ENCODE data around the gene C5orf58.

The C5orf58 gene

DNA sequence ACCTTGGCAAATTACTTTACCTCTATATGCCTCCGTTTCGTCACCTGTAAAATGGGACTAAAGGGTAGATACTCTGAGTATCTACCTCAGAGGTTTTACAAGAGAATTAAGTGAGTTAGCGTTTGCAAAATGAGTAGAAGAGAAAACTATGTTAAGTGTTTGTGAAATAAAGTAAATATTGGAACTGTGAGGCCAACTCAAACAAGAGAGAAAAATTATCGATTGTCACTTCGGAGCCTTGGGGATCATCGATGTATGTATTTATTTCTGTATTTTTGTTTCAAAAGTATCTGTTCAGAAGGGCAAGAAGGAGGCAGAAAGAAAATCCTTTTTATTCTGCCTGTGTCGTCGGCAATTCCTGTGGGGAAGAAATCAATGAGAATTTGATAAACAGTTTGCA is 25.8 kb upstream of the C5orf58 start:
- no peak overlapping the region for H3K27ac ChIP-seq (ENCODE audit: insufficient read depth in 1 of 2, low read depth in 1 of 2, low read length in 2 of 2, poor library complexity in 1 of 2, severe bottlenecking in 2 of 2)
- peaks cover 0 to 2% (median 0%) of the 10 kb centered on the region in 5 experiments for H3K27me3 ChIP-seq (replicated peaks in 2 of 5; ENCODE audit: control insufficient read depth in 4 of 5, insufficient read depth in 5 of 5, low read length in 4 of 5)
- DNase-seq: no peak
- H3K4me3 ChIP-seq (ENCODE audit: control insufficient read depth in 1 of 7, extremely low read depth in 1 of 7, insufficient read depth in 4 of 7, low read depth in 2 of 7, low read length in 6 of 7): no peak overlapping the region
- H3K36me3 ChIP-seq (ENCODE audit: control insufficient read depth in 4 of 4, insufficient read depth in 4 of 4, low read length in 3 of 4): no peaks in the 10 kb centered on the region
- ChIA-PET POLR2A (interaction anchor here (0.6 kb wide), 1 partner anchor 41 kb away, joined by 3 read pairs; no protein-coding TSS in a partner anchor), CTCF (no interaction called here)
- WGBS (ENCODE audit: insufficient coverage): 100% methylated on average over 4 of the region's 8 CpGs
- peaks cover 0 to 2% (median 0%) of the 10 kb centered on the region in 5 experiments for H3K9me3 ChIP-seq (ENCODE audit: control extremely low read depth in 1 of 5, control insufficient read depth in 4 of 5, insufficient read depth in 2 of 5, low read depth in 1 of 5, low read length in 4 of 5)
- H3K4me1 ChIP-seq (ENCODE audit: control extremely low read depth in 1 of 4, control insufficient read depth in 4 of 4, insufficient read depth in 4 of 4, low read length in 3 of 4): no peaks in the 10 kb centered on the region

- DNase-seq: no peak
- ChIA-PET CTCF (interaction anchor here (1.1 to 4.9 kb wide), 5 partner anchors 12 to 127 kb away, joined by 3 to 38 read pairs (median 10); no protein-coding TSS in a partner anchor), POLR2A (no interaction called here)
- H3K4me3 ChIP-seq (ENCODE audit: control insufficient read depth in 1 of 7, extremely low read depth in 1 of 7, insufficient read depth in 4 of 7, low read depth in 2 of 7, low read length in 6 of 7): no peak overlapping the region
- H3K9me3 ChIP-seq (ENCODE audit: control extremely low read depth in 1 of 5, control insufficient read depth in 4 of 5, insufficient read depth in 2 of 5, low read depth in 1 of 5, low read length in 4 of 5): peaks cover 0 to 2% (median 0%) of the 10 kb centered on the region in 5 experiments
- H3K4me1 ChIP-seq (ENCODE audit: control extremely low read depth in 1 of 4, control insufficient read depth in 4 of 4, insufficient read depth in 4 of 4, low read length in 3 of 4): no peaks in the 10 kb centered on the region
- H3K27ac ChIP-seq (ENCODE audit: insufficient read depth in 1 of 2, low read depth in 1 of 2, low read length in 2 of 2, poor library complexity in 1 of 2, severe bottlenecking in 2 of 2): no peak overlapping the region
- 100% methylated on average over 1 of the region's 1 CpG for WGBS (ENCODE audit: insufficient coverage)
- no peaks in the 10 kb centered on the region for H3K36me3 ChIP-seq (ENCODE audit: control insufficient read depth in 4 of 4, insufficient read depth in 4 of 4, low read length in 3 of 4)
- no peaks in the 10 kb centered on the region for H3K27me3 ChIP-seq (replicated peaks in 2 of 5; ENCODE audit: control insufficient read depth in 4 of 5, insufficient read depth in 5 of 5, low read length in 4 of 5)
Observed at GRCh38 chr5:170211575-170212334, 21.0 kb upstream of the C5orf58 start.

DNA sequence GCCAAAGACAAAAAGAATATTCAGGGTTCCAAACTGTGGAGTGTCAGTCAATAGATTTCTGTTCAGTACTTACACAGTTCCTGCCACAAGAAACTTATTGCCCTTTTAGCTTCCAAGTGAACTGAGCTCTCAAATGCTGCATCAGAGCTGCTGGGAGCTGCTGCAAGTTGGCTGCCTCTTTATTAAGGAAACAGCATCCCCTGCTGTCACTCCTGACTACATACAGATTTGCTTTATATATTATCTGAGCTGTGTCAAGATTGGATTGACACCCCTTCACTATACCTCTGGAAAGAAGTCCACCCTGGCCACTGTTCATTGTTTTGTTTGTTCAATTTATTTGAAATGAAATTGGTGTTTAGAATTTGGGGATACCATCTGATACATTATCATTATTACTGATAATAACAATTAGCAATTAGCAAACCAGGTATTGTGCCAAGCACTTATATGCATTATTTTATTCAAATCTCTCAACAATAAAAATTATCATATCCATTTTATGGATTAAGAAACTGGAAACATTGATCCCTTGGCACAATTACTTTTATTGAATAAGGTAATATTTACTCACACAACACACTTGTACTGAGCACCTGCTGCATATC is 16.4 kb upstream of the C5orf58 start:
- ChIA-PET POLR2A (no interaction called here), CTCF (interaction anchor here (0.7 to 3.2 kb wide), 14 partner anchors 10 to 515 kb away, joined by 3 to 74 read pairs (median 4); no protein-coding TSS in a partner anchor)
- no peaks in the 10 kb centered on the region for H3K27me3 ChIP-seq (replicated peaks in 2 of 5; ENCODE audit: control insufficient read depth in 4 of 5, insufficient read depth in 5 of 5, low read length in 4 of 5)
- H3K36me3 ChIP-seq (ENCODE audit: control insufficient read depth in 4 of 4, insufficient read depth in 4 of 4, low read length in 3 of 4): no peaks in the 10 kb centered on the region
- no peaks in the 10 kb centered on the region for H3K9me3 ChIP-seq (ENCODE audit: control extremely low read depth in 1 of 5, control insufficient read depth in 4 of 5, insufficient read depth in 2 of 5, low read depth in 1 of 5, low read length in 4 of 5)
- no peak overlapping the region for H3K4me3 ChIP-seq (ENCODE audit: control insufficient read depth in 1 of 7, extremely low read depth in 1 of 7, insufficient read depth in 4 of 7, low read depth in 2 of 7, low read length in 6 of 7)
- peaks cover 0 to 9% (median 4%) of the 10 kb centered on the region in 4 experiments for H3K4me1 ChIP-seq (ENCODE audit: control extremely low read depth in 1 of 4, control insufficient read depth in 4 of 4, insufficient read depth in 4 of 4, low read length in 3 of 4)
- H3K27ac ChIP-seq (ENCODE audit: insufficient read depth in 1 of 2, low read depth in 1 of 2, low read length in 2 of 2, poor library complexity in 1 of 2, severe bottlenecking in 2 of 2): no peak overlapping the region
- peak; percentile 68 to 86 (median 83) for DNase-seq

- CTCF ChIA-PET: interaction anchor here (0.7 to 3.2 kb wide), 5 partner anchors 8 to 166 kb away, joined by 3 to 74 read pairs (median 4); no protein-coding TSS in a partner anchor
- Histone ChIP-seq H3K9me3 (ENCODE audit: control extremely low read depth in 1 of 5, control insufficient read depth in 4 of 5, insufficient read depth in 2 of 5, low read depth in 1 of 5, low read length in 4 of 5) (no peaks in the 10 kb centered on the region), H3K4me1 (ENCODE audit: control extremely low read depth in 1 of 4, control insufficient read depth in 4 of 4, insufficient read depth in 4 of 4, low read length in 3 of 4) (peaks cover 0 to 9% (median 4%) of the 10 kb centered on the region in 4 experiments), H3K36me3 (ENCODE audit: control insufficient read depth in 4 of 4, insufficient read depth in 4 of 4, low read length in 3 of 4) (no peaks in the 10 kb centered on the region), H3K27me3 (replicated peaks in 2 of 5; ENCODE audit: control insufficient read depth in 4 of 5, insufficient read depth in 5 of 5, low read length in 4 of 5) (no peaks in the 10 kb centered on the region), H3K4me3 (ENCODE audit: control insufficient read depth in 1 of 7, extremely low read depth in 1 of 7, insufficient read depth in 4 of 7, low read depth in 2 of 7, low read length in 6 of 7) (no peak overlapping the region), H3K27ac (ENCODE audit: insufficient read depth in 1 of 2, low read depth in 1 of 2, low read length in 2 of 2, poor library complexity in 1 of 2, severe bottlenecking in 2 of 2) (no peak overlapping the region)
- WGBS (ENCODE audit: insufficient coverage): 100% methylated on average over 4 of the region's 5 CpGs
- DNase-seq: no peak
- POLR2A ChIA-PET: no interaction called here
Observed at GRCh38 chr5:170217831-170218230, 15.0 kb upstream of the C5orf58 start.

- Histone ChIP-seq H3K36me3 (ENCODE audit: control insufficient read depth in 4 of 4, insufficient read depth in 4 of 4, low read length in 3 of 4) (no peaks in the 10 kb centered on the region), H3K4me1 (ENCODE audit: control extremely low read depth in 1 of 4, control insufficient read depth in 4 of 4, insufficient read depth in 4 of 4, low read length in 3 of 4) (peaks cover 0 to 11% (median 5%) of the 10 kb centered on the region in 4 experiments), H3K27me3 (replicated peaks in 2 of 5; ENCODE audit: control insufficient read depth in 4 of 5, insufficient read depth in 5 of 5, low read length in 4 of 5) (no peaks in the 10 kb centered on the region), H3K4me3 (ENCODE audit: control insufficient read depth in 1 of 7, extremely low read depth in 1 of 7, insufficient read depth in 4 of 7, low read depth in 2 of 7, low read length in 6 of 7) (no peak overlapping the region), H3K27ac (ENCODE audit: insufficient read depth in 1 of 2, low read depth in 1 of 2, low read length in 2 of 2, poor library complexity in 1 of 2, severe bottlenecking in 2 of 2) (no peak overlapping the region), H3K9me3 (ENCODE audit: control extremely low read depth in 1 of 5, control insufficient read depth in 4 of 5, insufficient read depth in 2 of 5, low read depth in 1 of 5, low read length in 4 of 5) (no peaks in the 10 kb centered on the region)
- DNase-seq: no peak
- 80% methylated on average over 1 of the region's 1 CpG for WGBS (ENCODE audit: insufficient coverage)
- ChIA-PET CTCF (interaction anchor here (0.6 to 3.2 kb wide), 5 partner anchors 8 to 488 kb away, joined by 3 to 74 read pairs (median 8); no protein-coding TSS in a partner anchor), POLR2A (no interaction called here)
Observed at GRCh38 chr5:170218726-170219125, 14.1 kb upstream of the C5orf58 start.

DNA sequence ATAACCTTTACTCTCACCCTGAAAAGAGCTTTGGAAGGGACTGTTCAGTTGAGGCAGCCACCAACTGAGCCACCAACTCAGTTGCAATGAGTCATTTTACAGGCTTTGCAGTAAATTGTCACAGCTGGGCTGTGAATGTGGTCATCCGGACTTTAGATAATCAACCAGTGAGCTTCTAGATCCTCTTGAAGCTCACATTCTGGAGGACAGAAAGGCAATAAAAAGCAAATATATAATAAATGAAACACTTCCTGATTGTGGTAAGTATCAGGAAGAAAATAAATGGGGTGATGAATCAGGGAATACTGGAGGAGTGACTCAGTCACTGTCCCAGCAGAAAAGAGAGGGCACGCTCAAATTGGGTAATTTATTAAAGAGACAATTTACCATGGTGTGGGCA is 13.2 kb upstream of the C5orf58 start:
- DNase-seq: peak; percentile 7 to 73 (median 67)
- no peak overlapping the region for H3K27ac ChIP-seq (ENCODE audit: insufficient read depth in 1 of 2, low read depth in 1 of 2, low read length in 2 of 2, poor library complexity in 1 of 2, severe bottlenecking in 2 of 2)

DNA sequence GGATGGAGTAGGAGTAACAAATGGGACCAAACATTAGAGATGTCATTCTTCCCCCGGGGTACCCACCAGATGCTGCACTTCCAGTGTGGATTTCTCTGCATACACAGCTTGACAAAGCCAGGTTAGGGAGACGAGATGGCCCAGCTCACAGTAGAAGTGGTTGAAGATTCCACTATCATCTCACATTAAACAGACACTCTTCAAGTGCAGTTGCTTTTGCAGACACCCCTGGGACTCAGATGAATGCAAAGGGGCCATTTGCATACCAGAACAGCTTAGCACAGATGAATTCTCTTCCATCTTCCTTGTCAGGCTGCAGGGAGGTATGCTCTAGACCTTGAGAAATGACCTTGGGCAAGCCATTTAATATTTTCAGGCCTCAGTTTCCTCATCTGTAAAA is 12.6 kb upstream of the C5orf58 start:
- CTCF ChIA-PET: interaction anchor here (0.9 to 7.1 kb wide), 10 partner anchors 10 to 206 kb away, joined by 3 to 38 read pairs (median 5); no protein-coding TSS in a partner anchor
- no peak overlapping the region for H3K27ac ChIP-seq (ENCODE audit: insufficient read depth in 1 of 2, low read depth in 1 of 2, low read length in 2 of 2, poor library complexity in 1 of 2, severe bottlenecking in 2 of 2)
- POLR2A ChIA-PET: no interaction called here
- H3K4me3 ChIP-seq (ENCODE audit: control insufficient read depth in 1 of 7, extremely low read depth in 1 of 7, insufficient read depth in 4 of 7, low read depth in 2 of 7, low read length in 6 of 7): no peak overlapping the region
- no peaks in the 10 kb centered on the region for H3K9me3 ChIP-seq (ENCODE audit: control extremely low read depth in 1 of 5, control insufficient read depth in 4 of 5, insufficient read depth in 2 of 5, low read depth in 1 of 5, low read length in 4 of 5)
- 100% methylated on average over 2 of the region's 2 CpGs for WGBS (ENCODE audit: insufficient coverage)
- peaks cover 0 to 13% (median 6%) of the 10 kb centered on the region in 4 experiments for H3K4me1 ChIP-seq (ENCODE audit: control extremely low read depth in 1 of 4, control insufficient read depth in 4 of 4, insufficient read depth in 4 of 4, low read length in 3 of 4)
- no peaks in the 10 kb centered on the region for H3K36me3 ChIP-seq (ENCODE audit: control insufficient read depth in 4 of 4, insufficient read depth in 4 of 4, low read length in 3 of 4)
- no peak for DNase-seq
- no peaks in the 10 kb centered on the region for H3K27me3 ChIP-seq (replicated peaks in 2 of 5; ENCODE audit: control insufficient read depth in 4 of 5, insufficient read depth in 5 of 5, low read length in 4 of 5)

More for the DNA sequence above, 13.2 kb upstream of the C5orf58 start:
- CTCF ChIA-PET: interaction anchor here (0.9 to 2.6 kb wide), 7 partner anchors 35 to 130 kb away, joined by 3 to 14 read pairs (median 6); no protein-coding TSS in a partner anchor
- Histone ChIP-seq H3K4me1 (ENCODE audit: control extremely low read depth in 1 of 4, control insufficient read depth in 4 of 4, insufficient read depth in 4 of 4, low read length in 3 of 4) (peaks cover 0 to 13% (median 6%) of the 10 kb centered on the region in 4 experiments), H3K4me3 (ENCODE audit: control insufficient read depth in 1 of 7, extremely low read depth in 1 of 7, insufficient read depth in 4 of 7, low read depth in 2 of 7, low read length in 6 of 7) (no peak overlapping the region), H3K27me3 (replicated peaks in 2 of 5; ENCODE audit: control insufficient read depth in 4 of 5, insufficient read depth in 5 of 5, low read length in 4 of 5) (no peaks in the 10 kb centered on the region), H3K9me3 (ENCODE audit: control extremely low read depth in 1 of 5, control insufficient read depth in 4 of 5, insufficient read depth in 2 of 5, low read depth in 1 of 5, low read length in 4 of 5) (no peaks in the 10 kb centered on the region), H3K36me3 (ENCODE audit: control insufficient read depth in 4 of 4, insufficient read depth in 4 of 4, low read length in 3 of 4) (no peaks in the 10 kb centered on the region)
- POLR2A ChIA-PET: no interaction called here
- 83% methylated on average over 1 of the region's 2 CpGs for WGBS (ENCODE audit: insufficient coverage)
